Thyroid gland (tissue), 4 donors: Measurements from ENCODE around the gene COX19. TPM values are rescaled to one million over a fixed set of nuclear protein-coding genes. Genes with fewer than 3 reads are reported as not detected.

ENCODE experiments used
- DNase-seq, 2 donors: peaks; one replicate each; pipeline ENCODE4 v3.0.0-alpha.2; 2019
- H3K27ac ChIP-seq, 3 donors: fragments of 200-600 bp; sonication (generic); 1 replicate in 2 of 3; 2 replicates in 1 of 3; pipeline ENCODE4 v1.5.1; 2016 to 2019; ENCODE audit warnings: mild to moderate bottlenecking in 1 of 3, moderate library complexity in 1 of 3
- H3K27me3 ChIP-seq: fragments of 200-600 bp; sonication (generic); one replicate; pipeline ENCODE4 v1.5.1; 2019
- H3K36me3 ChIP-seq, 2 donors: fragments of 200-600 bp; sonication (generic); one replicate each; pipeline ENCODE4 v1.5.1; 2016 to 2019
- H3K4me1 ChIP-seq, 2 donors: fragments of 200-600 bp; sonication (generic); one replicate each; pipeline ENCODE4 v1.5.1; 2017 to 2019
- H3K4me3 ChIP-seq, 3 donors: fragments of 200-600 bp; sonication (generic); replicated peaks in 1 of 3; 1 replicate in 2 of 3; 2 replicates in 1 of 3; pipeline ENCODE4 v1.5.1; 2016; ENCODE audit warnings: mild to moderate bottlenecking in 1 of 3
- H3K9me3 ChIP-seq: fragments of 200-600 bp; sonication (generic); one replicate; pipeline ENCODE4 v1.5.1; 2017
- CTCF ChIP-seq, 6 experiments: fragments of 200-600 bp in 3 of 6; fragments of 450-650 bp in 3 of 6; sonication (generic) in 3 of 6; IDR thresholded peaks; one replicate each; pipeline ENCODE4 v1.5.1; 2016 to 2019; ENCODE audit warnings: antibody characterized with exemption in 6 of 6, mild to moderate bottlenecking in 2 of 6, inconsistent platforms in 1 of 6, moderate library complexity in 1 of 6
- POLR2A ChIP-seq, 2 donors: fragments of 450-650 bp; IDR thresholded peaks; one replicate each; pipeline ENCODE4 v1.6.1; 2017; ENCODE audit warnings: antibody characterized with exemption in 2 of 2, mild to moderate bottlenecking in 2 of 2, moderate library complexity in 1 of 2
- WGBS, 2 donors: methylation state at CpG; one replicate each; pipeline ENCODE4 v1.1.5; 2017; 5-methylcytosine and 5-hydroxymethylcytosine counted together
- intact Hi-C: fragments of 100-400 bp; cut with DNase I; formaldehyde crosslinking; loops from one replicate; pipeline ENCODE4 v1.15.1; 2023
- total RNA-seq, 4 donors: library from RNA; depleted of rRNA; stranded (reverse); fragments of >200 nt; gene quantifications; one replicate each; pipeline ENCODE4 v1.2.3, GENCODE V29; 2016

Gene COX19
- total RNA-seq, 4 donors from 2014 or later: 8.2 to 28.2 (median 17.8) TPM

GRCh38 chr7:979886-980571 is 4.7 kb upstream of the COX19 start:
- DNase-seq: peak; percentile 77 to 83
- TF ChIP-seq POLR2A (IDR thresholded peaks at IDR 0.05) (no peak), CTCF (IDR thresholded peaks at IDR 0.05) (no peak)
- intact Hi-C loops: loop anchor here (10.0 kb wide), 2 partner anchors 195 to 655 kb away; no protein-coding TSS in a partner anchor

GRCh38 chr7:979151-979550 is 3.8 kb upstream of the COX19 start:
- no peak overlapping the region for H3K27ac ChIP-seq

More at GRCh38 chr7:979886-980571, 4.7 kb upstream of the COX19 start:
- H3K9me3 ChIP-seq: no peaks in the 10 kb centered on the region
- H3K36me3 ChIP-seq: no peaks in the 10 kb centered on the region
- 59 to 72% methylated on average over 14 to 15 of the region's 15 CpGs for whole genome bisulfite sequencing, 2 donors
- peaks cover 4 to 6% of the 10 kb centered on the region in 2 donors for H3K4me1 ChIP-seq
- H3K4me3 ChIP-seq: no peak overlapping the region
- H3K27ac ChIP-seq: no peak overlapping the region
- H3K27me3 ChIP-seq: no peaks in the 10 kb centered on the region

GRCh38 chr7:978416-979091 is 3.2 kb upstream of the COX19 start:
- Histone ChIP-seq H3K27me3 (no peaks in the 10 kb centered on the region), H3K4me3 (no peak overlapping the region), H3K36me3 (no peaks in the 10 kb centered on the region), H3K9me3 (no peaks in the 10 kb centered on the region), H3K27ac (no peak overlapping the region), H3K4me1 (peaks cover 12 to 16% of the 10 kb centered on the region in 2 donors)
- WGBS, 2 donors: 90 to 91% methylated on average over 17 to 24 of the region's 24 CpGs
- DNase-seq: no peak
- intact Hi-C loops: loop anchor here (10.0 kb wide), 1 partner anchor 654 kb away; no protein-coding TSS in a partner anchor
- no peak for TF ChIP-seq CTCF (IDR thresholded peaks at IDR 0.05)
- TF ChIP-seq POLR2A (IDR thresholded peaks at IDR 0.05): no peak

More at GRCh38 chr7:979151-979550, 3.8 kb upstream of the COX19 start:
- Histone ChIP-seq H3K36me3 (no peaks in the 10 kb centered on the region), H3K27me3 (no peaks in the 10 kb centered on the region), H3K4me3 (no peak overlapping the region), H3K9me3 (no peaks in the 10 kb centered on the region), H3K4me1 (peaks cover 6 to 10% of the 10 kb centered on the region in 2 donors)
- DNase-seq: no peak
- 91 to 94% methylated on average over 16 of the region's 16 CpGs for WGBS, 2 donors
- intact Hi-C loops: loop anchor here (10.0 kb wide), 1 partner anchor 654 kb away; no protein-coding TSS in a partner anchor
- no peak for TF ChIP-seq CTCF (IDR thresholded peaks at IDR 0.05)
- TF ChIP-seq POLR2A (IDR thresholded peaks at IDR 0.05): no peak

GRCh38 chr7:978049-978346 is 2.6 kb upstream of the COX19 start:
- Histone ChIP-seq H3K9me3 (no peaks in the 10 kb centered on the region), H3K27me3 (no peaks in the 10 kb centered on the region), H3K27ac (no peak overlapping the region), H3K4me3 (no peak overlapping the region), H3K4me1 (peaks cover 18 to 21% of the 10 kb centered on the region in 2 donors), H3K36me3 (no peaks in the 10 kb centered on the region)
- TF ChIP-seq CTCF (IDR thresholded peaks at IDR 0.05) (no peak), POLR2A (IDR thresholded peaks at IDR 0.05) (no peak)
- no peak for DNase-seq
- intact Hi-C loops: loop anchor here (10.0 kb wide), 1 partner anchor 653 kb away; no protein-coding TSS in a partner anchor
- 75 to 81% methylated on average over 7 of the region's 7 CpGs for WGBS, 2 donors
